ENCODE measurements around the gene GDPD1. TPM values are rescaled to one million over a fixed set of nuclear protein-coding genes. Genes with fewer than 3 reads are reported as not detected.
A peak's percentile ranks its signal among the peaks of the same experiment; 100 is the strongest.

Gene GDPD1
- total RNA-seq, 1 donor from 2014 or later, result 17.8 TPM

GRCh38 chr17:59234631-59235030 lies 14.3 kb downstream of the GDPD1 start:
- Mint-ChIP-seq H3K4me1 (no peaks in the 10 kb centered on the region), H3K27me3 (ENCODE audit: insufficient read depth, low read depth) (no peaks in the 10 kb centered on the region), H3K4me3 (no peak overlapping the region), H3K36me3 (no peaks in the 10 kb centered on the region), H3K27ac (no peak overlapping the region), H3K9me3 (no peaks in the 10 kb centered on the region)
- Histone ChIP-seq H3K4me2 (no peak overlapping the region), H3K79me2 (ENCODE audit: low read depth) (no peaks in the 10 kb centered on the region), H2AFZ (replicated peaks) (no peak overlapping the region), H3K27ac (no peak overlapping the region), H3F3A (ENCODE audit: low read depth) (no peaks in the 10 kb centered on the region), H3K4me3 (no peak overlapping the region), H3K36me3 (no peaks in the 10 kb centered on the region), H3K4me1 (no peaks in the 10 kb centered on the region), H3K27me3 (no peaks in the 10 kb centered on the region), H3K9me3 (ENCODE audit: low read depth) (no peaks in the 10 kb centered on the region), H3K9ac (no peak overlapping the region), H4K20me1 (ENCODE audit: low read depth) (no peaks in the 10 kb centered on the region)
- TF ChIP-seq EZH2phosphoT487 (IDR thresholded peaks at IDR 0.05) (no peak), EZH2 (IDR thresholded peaks at IDR 0.05) (no peak), CTCF (IDR thresholded peaks at IDR 0.05) (no peak)
- no peak for DNase-seq (ENCODE audit: low spot score)

GRCh38 chr17:59238906-59239305 lies 18.6 kb downstream of the GDPD1 start:
- Mint-ChIP-seq H3K9me3 (no peaks in the 10 kb centered on the region), H3K36me3 (no peaks in the 10 kb centered on the region), H3K4me1 (no peaks in the 10 kb centered on the region), H3K27ac (no peak overlapping the region), H3K27me3 (ENCODE audit: insufficient read depth, low read depth) (no peaks in the 10 kb centered on the region), H3K4me3 (no peak overlapping the region)
- H3K27ac ChIP-seq, result no peak overlapping the region
- no peaks in the 10 kb centered on the region for H3K9me3 ChIP-seq (ENCODE audit: low read depth)
- no peak overlapping the region for H3K4me2 ChIP-seq
- H3K4me1 ChIP-seq, result no peaks in the 10 kb centered on the region
- no peak overlapping the region for H3K4me3 ChIP-seq
- no peaks in the 10 kb centered on the region for H3K79me2 ChIP-seq (ENCODE audit: low read depth)
- no peaks in the 10 kb centered on the region for H4K20me1 ChIP-seq (ENCODE audit: low read depth)
- H3K36me3 ChIP-seq, result no peaks in the 10 kb centered on the region
- H3F3A ChIP-seq (ENCODE audit: low read depth), result no peaks in the 10 kb centered on the region
- no peak for DNase-seq (ENCODE audit: low spot score)
- H3K27me3 ChIP-seq, result no peaks in the 10 kb centered on the region
- H3K9ac ChIP-seq, result no peak overlapping the region
- H2AFZ ChIP-seq (replicated peaks), result no peak overlapping the region
- TF ChIP-seq EZH2 (IDR thresholded peaks at IDR 0.05) (no peak), EZH2phosphoT487 (IDR thresholded peaks at IDR 0.05) (no peak), CTCF (IDR thresholded peaks at IDR 0.05) (no peak)

- H3K36me3 ChIP-seq, result no peaks in the 10 kb centered on the region
- H3K27me3 ChIP-seq, result no peaks in the 10 kb centered on the region
- Mint-ChIP-seq H3K36me3 (no peaks in the 10 kb centered on the region), H3K4me1 (no peaks in the 10 kb centered on the region), H3K4me3 (no peak overlapping the region), H3K9me3 (no peaks in the 10 kb centered on the region), H3K27ac (peak overlapping the region; percentile 23), H3K27me3 (ENCODE audit: insufficient read depth, low read depth) (no peaks in the 10 kb centered on the region)
- no peak overlapping the region for H3K4me3 ChIP-seq
- no peaks in the 10 kb centered on the region for H3K4me1 ChIP-seq
- TF ChIP-seq CTCF (IDR thresholded peaks at IDR 0.05) (no peak), EZH2 (IDR thresholded peaks at IDR 0.05) (no peak), EZH2phosphoT487 (IDR thresholded peaks at IDR 0.05) (no peak)
- no peaks in the 10 kb centered on the region for H3F3A ChIP-seq (ENCODE audit: low read depth)
- no peak for DNase-seq (ENCODE audit: low spot score)
- no peaks in the 10 kb centered on the region for H4K20me1 ChIP-seq (ENCODE audit: low read depth)
- no peaks in the 10 kb centered on the region for H3K9me3 ChIP-seq (ENCODE audit: low read depth)
- no peak overlapping the region for H2AFZ ChIP-seq (replicated peaks)
- no peak overlapping the region for H3K9ac ChIP-seq
- no peak overlapping the region for H3K4me2 ChIP-seq
- H3K79me2 ChIP-seq (ENCODE audit: low read depth), result no peaks in the 10 kb centered on the region
- no peak overlapping the region for H3K27ac ChIP-seq
These were observed 23.8 kb downstream of the GDPD1 start for GRCh38 chr17:59244081-59244480.
